Measurements from ENCODE around the gene ZNF346.

- TF ChIP-seq POLR2AphosphoS5 (IDR thresholded peaks at IDR 0.05; ENCODE audit: low read depth, low read length): no peak
- TF ChIP-seq POLR2A (IDR thresholded peaks at IDR 0.05; ENCODE audit: low read depth, low read length): no peak
Observed at GRCh38 chr5:176980818-176981217, 41.7 kb upstream of the ZNF346 start.

Measured in GM12892 (cell line).